ENCODE data around the gene SELENOP. TPM values are rescaled to one million over a fixed set of nuclear protein-coding genes. Genes with fewer than 3 reads are reported as not detected.

Gene SELENOP
- total and polyA plus RNA-seq, 2 of the 13 experiments (the other 11 are each of a cell fraction or from before 2014, with no cell fraction given): 1,895 to 2,083 TPM

GRCh38 chr5:42824347-42824976, 12.8 kb upstream of the SELENOP start (continued):
- TF ChIP-seq ZBED4 (CRISPR knock-in tag; IDR thresholded peaks at IDR 0.05; ENCODE audit: borderline replicate concordance) (no peak), NPAS2 (CRISPR knock-in tag; IDR thresholded peaks at IDR 0.05; ENCODE audit: borderline replicate concordance) (no peak), XRCC5 (optimal IDR thresholded peaks at IDR 0.05; ENCODE audit: low read length) (no peak), PRPF4 (IDR thresholded peaks at IDR 0.05; ENCODE audit: low read depth, low read length, poor library complexity, severe bottlenecking) (no peak), RBFOX2 (IDR thresholded peaks at IDR 0.05; ENCODE audit: low read depth, low read length) (0 out of 2 replicates have a peak, but pooled peaks have one; percentile 20), ETV6 (CRISPR knock-in tag; conservative IDR thresholded peaks at IDR 0.05) (no peak), SIN3B (IDR thresholded peaks at IDR 0.05; ENCODE audit: low read length) (no peak), FOXK1 (CRISPR knock-in tag; IDR thresholded peaks at IDR 0.05; ENCODE audit: borderline replicate concordance, low read depth) (peak; percentile 34; the same call in 1 of the 2 replicates), SRSF9 (IDR thresholded peaks at IDR 0.05; ENCODE audit: borderline replicate concordance, insufficient read depth, low read depth, low read length, poor library complexity, severe bottlenecking) (no peak), MTF2 (CRISPR knock-in tag; IDR thresholded peaks at IDR 0.05; ENCODE audit: borderline replicate concordance) (no peak), HMGXB4 (CRISPR knock-in tag; IDR thresholded peaks at IDR 0.05; ENCODE audit: borderline replicate concordance in 1 of 2, low read depth in 1 of 2) (peak; percentile 53 to 58; a peak in 3 of 4 replicates), MEF2D (CRISPR knock-in tag; IDR thresholded peaks at IDR 0.05) (peak; percentile 53; the same call in 1 of the 2 replicates), DRAP1 (CRISPR knock-in tag; IDR thresholded peaks at IDR 0.05) (peak; percentile 76), BRF2 (CRISPR knock-in tag; IDR thresholded peaks at IDR 0.05) (no peak), ZNF562 (CRISPR knock-in tag; IDR thresholded peaks at IDR 0.05; ENCODE audit: borderline replicate concordance) (no peak), ZNF891 (CRISPR knock-in tag; IDR thresholded peaks at IDR 0.05) (no peak), ARNT2 (CRISPR knock-in tag; IDR thresholded peaks at IDR 0.05; ENCODE audit: low read depth) (no peak), FOXC1 (CRISPR knock-in tag; IDR thresholded peaks at IDR 0.05; ENCODE audit: borderline replicate concordance) (peak; percentile 73; the same call in 1 of the 2 replicates), ZNF724P (CRISPR knock-in tag; IDR thresholded peaks at IDR 0.05; ENCODE audit: borderline replicate concordance) (no peak), FOXA3 (CRISPR knock-in tag; IDR thresholded peaks at IDR 0.05) (peak; percentile 73), PREB (CRISPR knock-in tag; IDR thresholded peaks at IDR 0.05) (no peak)
